ENCODE results near the gene CEBPA.

The CEBPA gene

DNA sequence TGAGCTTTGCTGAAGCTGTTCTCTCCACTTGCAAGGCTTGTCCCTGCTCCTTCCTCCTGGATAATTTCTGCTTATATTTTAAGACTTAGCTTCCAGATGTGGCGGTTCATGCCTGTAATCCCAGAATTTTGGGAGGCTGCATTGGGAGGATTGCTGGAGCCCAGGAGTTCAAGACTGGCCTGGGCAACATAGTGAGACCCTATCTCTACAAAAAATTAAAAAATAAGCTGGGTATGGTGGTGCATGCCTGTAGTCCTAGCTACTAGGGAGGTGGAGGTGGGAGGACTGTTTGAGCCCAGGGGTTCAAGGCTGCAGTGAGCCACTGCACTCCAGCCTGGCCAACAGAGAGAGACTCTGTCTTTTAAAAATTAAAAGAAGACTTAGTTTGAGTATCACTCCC lies 31.6 kb downstream of the CEBPA start:
- DNase-seq = no peak

DNA sequence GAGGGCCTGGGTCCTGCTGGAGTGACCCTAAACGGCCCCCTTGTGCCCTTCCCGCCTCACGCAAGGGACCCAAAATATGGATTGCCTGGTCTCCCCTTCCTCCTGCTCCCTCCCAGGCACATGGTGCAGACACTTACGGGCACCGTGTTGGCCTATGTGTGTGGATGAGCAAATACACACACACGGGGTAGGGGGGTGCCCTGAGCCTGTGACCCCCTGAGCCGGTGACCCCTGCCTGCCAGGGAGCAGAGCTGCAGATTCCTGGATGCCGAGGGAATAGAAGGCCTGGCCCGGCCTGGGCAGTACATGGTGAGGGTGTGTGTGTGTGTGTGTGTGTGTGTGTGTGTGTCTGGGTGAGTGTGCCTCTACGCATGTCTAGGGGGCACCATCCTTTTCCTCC lies 33.3 kb downstream of the CEBPA start:
- no peak for DNase-seq

DNA sequence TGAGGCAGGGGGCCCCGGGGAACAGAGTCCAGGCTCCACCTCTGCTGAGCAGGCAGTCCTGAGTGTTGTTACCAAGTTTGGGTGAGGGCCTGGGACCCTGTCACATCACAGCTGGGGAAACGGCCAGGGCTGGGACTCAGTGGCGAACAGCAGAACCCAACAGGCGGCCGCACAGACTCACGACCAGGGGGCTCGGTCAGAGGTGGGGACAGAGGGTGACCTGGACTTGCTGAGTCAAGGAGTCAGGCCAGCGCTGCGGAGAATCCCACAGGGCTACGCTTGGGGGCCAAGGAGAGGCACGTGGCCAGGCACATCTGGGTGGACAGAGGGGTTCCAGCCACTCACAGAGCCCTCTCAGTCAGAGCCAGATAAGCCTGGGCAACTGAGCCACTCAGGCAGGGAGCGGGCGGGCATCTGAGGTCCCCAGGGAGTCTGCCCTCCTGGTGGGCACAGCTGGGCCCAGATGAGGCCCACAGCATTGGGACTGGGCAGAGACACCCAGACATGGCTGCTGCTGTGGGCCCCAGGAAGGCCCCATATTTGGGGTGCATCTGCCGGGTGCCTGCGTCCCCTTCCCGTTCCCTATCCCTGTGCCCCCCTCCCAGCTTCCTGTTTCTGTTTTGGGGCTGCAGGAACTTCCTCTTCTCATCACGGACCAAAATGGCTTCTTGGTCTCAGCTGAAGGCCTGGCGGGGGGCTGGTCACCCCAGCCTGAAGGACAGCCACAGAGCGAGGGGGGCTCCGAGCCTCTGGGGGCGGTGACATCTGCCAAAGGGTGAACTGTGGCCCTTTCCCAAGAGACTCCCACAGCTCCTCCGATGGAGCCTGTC lies 34.0 kb downstream of the CEBPA start:
- DNase-seq = peak; percentile 34

DNA sequence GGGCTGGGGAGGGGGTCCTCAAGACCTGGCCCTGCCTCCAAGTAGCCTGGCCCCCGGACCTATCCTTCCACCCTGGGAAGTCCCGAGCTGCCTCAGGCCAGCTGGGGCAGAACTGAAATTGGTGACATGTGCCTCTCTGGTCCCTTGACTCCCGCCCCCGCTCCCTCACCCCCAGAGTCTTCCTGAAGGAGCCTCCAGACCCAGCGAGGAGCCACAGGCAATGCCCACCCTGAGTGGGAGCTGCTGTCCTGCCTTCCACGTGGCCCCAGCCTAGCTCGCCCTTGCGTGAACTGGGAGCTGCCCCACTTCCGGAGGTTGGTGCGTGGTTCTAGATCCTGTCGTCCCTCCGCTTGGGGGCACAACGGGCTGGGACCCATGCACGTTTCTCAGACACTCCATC lies 34.6 kb downstream of the CEBPA start:
- DNase-seq = no peak

DNA sequence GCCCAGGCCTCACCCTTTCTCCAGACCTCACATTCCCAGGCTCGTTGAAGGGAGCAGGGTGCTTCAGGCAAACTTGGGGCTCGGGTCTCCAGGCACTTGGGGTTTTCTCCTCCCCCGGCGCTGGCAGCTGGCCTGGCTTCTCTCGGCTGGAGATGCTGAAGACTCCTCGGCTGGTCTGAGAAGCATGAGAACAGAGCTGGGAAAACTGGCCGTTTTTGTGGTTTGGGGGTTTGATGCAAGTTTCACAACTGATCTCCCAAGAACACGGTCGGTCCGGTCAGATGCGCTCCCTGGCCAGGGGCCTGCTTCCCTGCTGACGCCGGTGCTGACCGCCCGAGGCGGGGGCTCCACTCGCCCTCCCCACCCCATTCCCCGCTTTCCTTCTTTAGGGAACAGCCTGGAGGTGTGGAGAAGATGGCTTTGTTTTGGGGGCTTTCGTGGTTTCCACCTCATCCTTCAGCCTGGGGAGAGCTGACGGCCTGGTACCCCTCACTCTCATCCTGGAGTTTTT lies 35.3 kb downstream of the CEBPA start:
- no peak for DNase-seq

DNA sequence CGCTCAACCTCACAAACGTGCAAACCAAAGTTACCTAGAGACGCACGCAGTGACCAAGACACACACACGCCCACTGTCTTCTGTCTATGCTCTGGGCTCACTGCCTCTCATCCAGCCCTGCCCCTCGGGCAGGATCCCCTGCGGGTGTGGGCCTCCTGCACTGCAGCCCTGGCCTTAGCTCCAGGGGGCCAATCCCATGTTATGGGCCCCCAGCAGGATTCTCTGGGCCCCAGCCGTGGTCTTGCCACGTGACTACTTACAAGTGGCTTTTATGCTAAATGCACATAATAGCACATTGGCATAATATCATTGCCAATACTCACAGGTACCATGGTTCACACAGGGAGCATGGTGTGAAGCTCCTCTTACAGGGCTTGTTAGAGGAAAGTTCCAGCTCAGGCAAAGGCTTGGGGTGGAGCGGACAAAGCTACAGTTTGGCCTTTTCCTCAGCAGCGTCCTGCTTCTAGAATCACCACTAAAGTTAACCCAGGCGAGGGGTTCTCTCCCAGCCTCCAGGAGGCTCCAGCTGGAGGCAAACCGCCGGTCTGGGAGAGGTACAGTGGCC lies 37.4 kb downstream of the CEBPA start:
- no peak for DNase-seq

DNA sequence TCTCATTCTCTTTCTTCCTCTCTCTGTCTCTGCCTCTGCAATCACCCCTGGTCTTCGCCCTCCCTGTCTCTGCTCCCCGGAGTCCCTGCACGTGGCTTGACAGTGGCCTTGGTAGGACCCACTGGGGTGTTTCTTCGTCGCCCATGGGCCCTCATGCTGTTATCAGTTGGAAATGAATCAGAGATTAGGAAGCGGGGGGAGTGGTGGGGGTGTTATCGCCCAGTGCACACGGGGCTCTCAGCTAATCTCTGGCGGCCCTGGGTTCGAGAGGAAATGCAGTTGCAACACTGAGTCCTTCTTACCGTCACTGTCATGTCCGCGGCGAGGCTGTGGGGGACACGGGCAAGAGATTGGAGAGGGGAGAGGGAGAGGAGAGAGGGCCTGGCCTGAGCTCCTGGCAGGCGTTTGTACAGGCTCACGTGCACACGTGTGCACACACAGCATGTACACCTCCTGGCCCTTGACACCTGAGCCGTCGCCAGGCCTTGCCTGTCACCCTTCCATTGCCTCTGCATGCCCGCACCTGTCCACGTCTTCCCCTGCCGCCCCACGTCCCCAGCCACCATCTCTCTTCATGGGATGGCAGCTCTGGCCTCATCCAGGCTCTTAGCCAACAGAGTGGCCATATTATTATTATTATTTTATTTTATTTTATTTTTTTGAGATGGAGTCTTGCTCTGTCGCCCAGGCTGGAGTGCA lies 38.9 kb downstream of the CEBPA start:
- DNase-seq = no peak

DNA sequence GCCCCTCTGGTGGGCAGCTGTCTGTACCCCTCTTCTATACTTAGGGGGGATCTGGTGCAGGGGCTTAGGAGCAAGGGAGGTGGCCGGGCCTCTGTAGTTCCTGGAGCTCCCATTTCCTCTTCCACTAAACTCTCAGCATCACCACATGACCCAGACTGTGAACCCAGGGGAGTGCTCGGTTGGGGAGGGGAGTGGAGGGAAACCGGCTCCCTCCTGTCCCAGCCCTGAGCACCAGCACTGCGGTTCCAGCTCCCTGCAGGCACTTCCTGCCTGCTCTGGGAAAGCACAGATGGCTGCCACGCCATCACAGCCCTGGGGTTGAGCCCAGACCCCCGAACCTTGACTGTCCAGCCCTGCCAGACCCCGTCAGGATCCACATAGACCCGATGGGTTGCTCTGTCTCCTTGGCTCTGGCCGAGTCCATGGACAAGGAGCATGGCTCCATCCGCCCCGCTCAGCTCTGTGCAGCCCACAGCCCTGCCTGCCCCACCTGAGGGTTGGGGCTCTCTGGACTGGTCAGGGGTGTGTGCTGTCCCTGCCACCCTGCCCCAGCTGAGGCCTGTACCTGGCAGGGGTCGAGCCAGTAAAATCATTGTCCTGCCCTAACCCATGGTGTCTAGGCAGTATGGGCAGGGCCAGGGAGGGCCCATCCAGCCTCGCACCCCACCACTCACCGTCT lies 40.7 kb downstream of the CEBPA start:
- DNase-seq = no peak

DNA sequence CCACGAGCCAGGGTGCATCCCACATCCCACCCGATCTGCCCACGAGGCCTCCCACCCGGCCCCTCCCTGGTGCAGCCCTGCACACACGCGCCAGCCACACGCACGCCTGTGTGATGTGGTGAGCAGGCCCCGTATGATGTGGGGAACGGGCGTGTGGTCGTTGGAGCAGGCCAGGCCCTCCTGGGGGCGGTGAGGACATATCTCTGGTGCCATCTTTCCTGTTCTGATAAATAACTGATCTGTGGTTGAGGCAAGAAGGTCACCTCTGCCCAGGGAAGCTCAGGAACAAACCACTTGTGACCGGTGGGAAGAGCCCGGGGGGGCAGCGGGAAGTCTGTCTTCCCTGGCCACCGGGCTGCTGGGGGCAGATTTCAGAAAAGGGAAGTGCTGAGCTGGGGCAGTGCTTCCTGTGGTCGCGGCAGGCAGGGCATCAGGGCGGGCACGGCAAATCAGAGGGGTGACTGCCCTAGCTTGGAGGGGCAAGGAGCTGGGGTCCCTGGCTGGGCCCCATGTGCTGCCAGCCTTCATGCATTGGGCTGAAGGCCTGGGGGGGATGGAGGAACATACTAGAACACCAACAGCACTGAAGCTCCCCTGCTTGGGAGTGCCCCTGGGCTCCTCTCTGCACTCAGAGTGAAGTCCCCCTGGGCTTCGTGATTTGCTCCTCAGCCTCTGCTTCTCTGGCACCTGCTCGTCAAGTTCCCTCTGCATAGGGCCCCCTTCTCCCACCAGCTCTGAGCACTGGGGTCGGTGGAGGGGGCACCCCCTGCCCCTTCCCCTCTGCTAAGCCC lies 41.5 kb downstream of the CEBPA start:
- DNase-seq = peak; percentile 26

DNA sequence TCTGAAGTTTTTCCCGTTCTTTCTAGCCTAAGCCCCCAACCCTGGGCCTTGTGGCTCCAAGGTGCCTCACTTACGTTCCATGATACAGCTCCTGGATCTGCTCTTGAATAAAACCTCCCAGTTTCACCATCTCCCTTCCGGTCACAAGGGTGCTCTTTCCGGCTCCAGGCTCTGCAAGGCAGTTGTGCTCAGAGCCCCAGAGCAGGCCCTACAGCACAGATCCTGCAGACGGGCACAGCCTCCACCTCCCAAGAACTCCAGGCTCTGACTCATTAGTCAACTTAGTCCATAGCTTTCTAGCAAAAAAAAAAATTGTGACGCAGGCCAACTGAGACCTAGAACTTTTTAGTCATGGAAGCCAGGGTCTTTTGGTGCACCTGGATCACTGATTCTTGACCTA lies 42.8 kb downstream of the CEBPA start:
- DNase-seq = peak; percentile 40

DNA sequence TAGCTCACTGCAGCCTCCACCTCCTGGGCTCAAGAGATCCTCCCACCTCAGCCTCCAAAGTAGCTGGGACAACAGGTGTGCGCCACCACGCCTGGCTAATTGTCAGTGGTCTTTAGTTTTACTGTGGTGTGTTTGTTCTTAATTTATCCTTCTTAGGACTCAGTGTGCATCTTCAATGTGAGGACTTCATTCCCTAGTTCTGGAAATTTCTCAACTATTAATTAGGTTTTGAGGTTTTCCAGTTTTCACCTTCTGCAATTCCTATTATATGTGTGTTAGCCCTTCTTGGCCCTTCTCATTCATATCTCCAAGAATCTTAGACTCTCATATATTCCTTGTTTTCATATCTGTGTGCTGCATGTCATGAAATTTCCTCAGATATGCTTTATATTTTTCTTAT lies 44.5 kb downstream of the CEBPA start:
- no peak for DNase-seq

DNA sequence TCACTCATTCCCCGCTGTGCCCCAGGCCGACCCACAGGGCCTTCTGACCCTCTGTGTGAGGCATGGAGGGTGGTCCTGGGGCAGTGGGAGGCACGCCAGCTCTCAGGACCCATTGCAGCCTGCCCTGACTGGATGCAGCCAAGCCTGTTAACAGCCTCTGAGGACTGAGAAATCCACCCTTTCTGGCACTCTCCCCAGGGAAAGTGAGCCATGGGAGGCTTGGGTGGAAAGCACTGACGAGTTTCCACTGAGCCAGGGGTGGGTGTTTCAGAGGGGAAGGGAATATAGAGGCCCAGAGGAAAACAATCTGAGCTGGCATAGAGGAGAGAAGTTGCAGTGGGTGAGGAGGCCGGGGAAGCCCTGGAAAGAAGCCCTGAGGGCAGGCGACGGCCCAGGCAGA lies 46.1 kb downstream of the CEBPA start:
- DNase-seq = no peak

DNA sequence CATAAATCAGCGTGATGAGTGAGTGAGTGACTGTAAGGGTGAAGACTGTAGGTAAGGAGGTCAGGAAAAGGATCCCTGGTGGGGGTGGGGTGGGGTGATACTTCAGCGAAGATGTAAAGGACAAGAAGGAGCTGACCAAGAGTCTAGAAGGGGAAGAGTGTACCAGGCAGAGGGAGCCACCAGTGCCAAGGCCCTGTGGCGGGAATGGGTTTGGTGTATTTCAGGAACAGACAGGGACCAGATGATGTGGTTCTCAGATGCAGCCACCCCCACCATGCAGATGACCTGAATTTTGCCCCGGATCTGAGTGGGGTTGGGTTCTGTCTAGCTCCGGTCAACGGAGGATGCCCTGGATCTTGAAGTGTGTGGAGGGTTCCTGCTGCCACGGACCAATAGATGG lies 46.6 kb downstream of the CEBPA start:
- DNase-seq = no peak

DNA sequence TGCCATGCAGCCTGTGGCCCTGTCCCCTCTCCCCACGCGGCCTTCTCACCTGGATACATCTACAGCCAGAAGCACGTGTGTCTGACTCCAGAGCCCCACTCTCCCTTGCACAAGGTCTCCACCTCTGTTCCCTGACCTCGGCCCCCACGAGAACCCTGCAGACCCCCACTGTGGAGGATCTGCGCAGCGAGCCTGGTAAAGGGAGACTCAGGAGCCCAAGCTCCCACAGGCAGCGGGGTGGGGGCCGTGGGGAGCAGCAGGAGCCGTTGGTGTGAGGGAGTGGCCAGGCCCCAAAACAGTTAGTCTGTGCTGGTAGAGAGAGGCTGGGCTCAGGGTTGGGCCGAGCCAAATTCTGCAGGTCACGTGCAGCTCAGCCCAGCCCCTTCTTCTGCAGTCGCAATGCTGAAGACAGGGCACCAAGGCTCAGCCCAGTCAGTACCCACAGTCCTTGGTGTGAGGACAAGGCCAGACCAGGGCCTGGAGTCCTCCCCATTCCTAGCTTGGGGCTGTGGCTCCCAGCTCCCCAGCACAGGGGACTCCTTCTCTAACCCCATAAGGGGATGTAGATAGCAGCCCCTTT lies 48.0 kb downstream of the CEBPA start:
- DNase-seq = no peak

DNA sequence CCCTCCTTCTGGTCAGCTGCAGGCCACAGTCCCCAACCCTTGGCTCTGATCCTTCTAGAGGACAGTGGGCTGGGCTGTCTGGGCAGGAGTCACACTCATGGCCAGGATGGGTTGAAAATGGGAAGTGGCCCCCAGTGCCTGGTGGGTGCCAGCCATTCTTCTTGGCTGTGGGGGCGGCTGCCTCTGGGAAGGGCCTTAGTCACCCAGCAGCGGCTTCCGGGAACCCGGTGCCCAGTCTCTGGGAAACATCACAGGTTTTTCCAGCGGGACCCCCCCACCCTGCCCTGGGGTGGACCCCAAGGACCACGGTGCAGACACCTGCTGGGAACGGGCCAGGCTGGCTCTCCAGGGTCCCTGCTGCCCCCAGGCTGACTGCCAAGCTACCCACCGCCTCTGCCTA lies 49.4 kb downstream of the CEBPA start:
- no peak for DNase-seq

DNA sequence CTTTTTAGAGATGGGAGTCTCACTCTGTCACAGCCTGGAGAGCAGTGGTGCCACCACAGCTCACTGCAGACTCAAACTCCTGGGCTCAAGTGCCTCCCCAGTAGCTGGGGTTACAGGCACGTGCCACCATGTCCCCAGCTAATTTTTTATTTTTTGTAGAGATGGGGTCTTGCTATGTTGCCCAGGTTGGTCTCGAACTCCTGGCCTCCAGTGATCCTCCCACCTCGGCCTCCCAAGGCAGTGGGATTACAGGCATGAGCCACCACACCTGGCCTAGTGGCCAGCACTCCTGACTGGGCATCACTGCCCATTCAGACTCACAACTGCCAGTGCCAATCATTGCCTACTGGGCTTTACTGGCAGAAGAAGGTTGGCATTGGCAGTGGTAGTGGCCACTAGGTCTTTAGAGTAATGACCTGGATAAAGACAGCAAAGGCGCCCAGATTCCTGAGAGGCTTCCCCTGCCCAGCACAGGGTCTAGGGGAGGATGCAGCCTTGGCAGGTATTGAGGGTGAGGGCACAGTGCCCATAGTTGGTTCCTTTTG lies 49.8 kb downstream of the CEBPA start:
- no peak for DNase-seq

DNA sequence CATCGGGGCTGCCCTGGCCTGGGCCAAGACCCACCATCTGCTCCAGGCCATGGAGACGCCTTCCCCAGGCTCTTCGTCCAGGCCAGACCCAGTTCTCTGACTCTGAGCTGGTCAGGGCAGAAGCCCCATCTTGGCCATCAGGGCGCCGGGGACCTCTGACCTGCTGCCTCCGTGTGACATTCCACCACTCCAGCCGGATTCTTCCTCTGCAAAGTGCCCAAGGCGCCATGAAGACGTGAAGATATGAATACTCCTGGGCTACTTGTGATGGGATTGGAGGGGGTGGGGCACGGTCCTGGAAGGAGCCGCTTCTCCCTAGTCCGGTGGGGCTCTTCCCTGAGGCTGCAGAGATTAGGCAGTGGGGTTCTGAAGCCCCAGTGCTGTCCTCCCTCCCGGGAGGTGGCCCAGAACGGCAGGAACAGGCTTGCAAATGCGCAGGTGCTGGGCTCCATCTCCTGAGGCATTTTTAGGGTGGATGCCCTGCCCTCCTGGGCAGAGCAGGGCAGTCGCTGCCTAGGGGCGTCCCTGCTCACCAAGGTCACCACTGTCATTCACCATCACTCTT lies 50.7 kb downstream of the CEBPA start:
- DNase-seq = no peak

DNA sequence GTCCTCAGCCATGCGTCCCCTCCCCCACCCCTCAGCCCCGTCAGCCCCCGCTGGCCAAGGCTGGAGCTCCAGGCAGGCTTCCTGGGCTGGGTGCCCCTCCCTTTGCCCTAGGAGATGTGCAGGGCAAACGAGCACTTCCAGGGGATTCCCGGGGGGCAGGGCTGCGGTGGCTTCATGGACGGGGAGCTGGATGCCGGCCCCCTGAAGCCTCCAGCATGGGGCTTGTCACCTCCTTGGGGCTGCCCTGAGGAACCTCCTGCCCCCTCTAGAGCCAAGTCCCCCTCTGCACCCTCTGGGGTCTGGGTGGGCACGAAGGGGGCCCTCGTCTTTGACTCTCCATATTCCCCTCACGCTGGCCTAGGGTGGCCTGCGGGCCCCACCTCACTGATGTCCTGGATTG lies 51.3 kb downstream of the CEBPA start:
- no peak for DNase-seq

DNA sequence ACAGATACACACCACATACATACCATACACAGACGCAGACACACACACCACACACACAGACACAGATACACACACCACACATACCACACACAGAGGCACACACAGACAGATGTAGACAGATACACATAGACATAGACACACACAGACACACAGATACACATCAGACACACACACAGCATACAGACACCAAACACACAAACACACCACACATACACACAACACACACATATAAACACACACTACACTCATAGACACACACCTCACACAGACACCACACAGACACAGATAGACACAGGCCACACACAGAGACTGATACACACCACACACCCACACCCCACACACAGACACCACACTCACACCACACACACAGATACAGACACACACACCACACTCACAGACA lies 51.8 kb downstream of the CEBPA start:
- no peak for DNase-seq
